Prostate gland (tissue), 2 donors: ENCODE measurements around the gene NPNT. TPM values are rescaled to one million over a fixed set of nuclear protein-coding genes. Genes with fewer than 3 reads are reported as not detected.

Source experiments
- DNase-seq: peaks from one replicate; pipeline ENCODE4 v3.0.0-alpha.2; 2019; ENCODE audit warnings: low spot score
- H3K27ac ChIP-seq, 2 donors: fragments of 200-600 bp; sonication (generic); 2 replicates each; pipeline ENCODE4 v1.5.1; 2017 to 2019
- H3K27me3 ChIP-seq: fragments of 200-600 bp; sonication (generic); replicated peaks from 2 replicates; pipeline ENCODE4 v1.5.1; 2019; ENCODE audit not compliant: insufficient read depth
- H3K36me3 ChIP-seq, 2 donors: fragments of 200-600 bp; sonication (generic); 1 replicate in 1 of 2; 2 replicates in 1 of 2; pipeline versions ENCODE4 v1.5.1 to v1.8.1; 2017 to 2019
- H3K4me1 ChIP-seq: fragments of 200-600 bp; sonication (generic); replicated peaks from 2 replicates; pipeline ENCODE4 v1.5.1; 2019
- H3K4me3 ChIP-seq, 2 donors: fragments of 200-600 bp; sonication (generic); 2 replicates each; pipeline ENCODE4 v1.5.1; 2017 to 2019
- H3K9me3 ChIP-seq: fragments of 200-600 bp; sonication (generic); 2 replicates; pipeline ENCODE4 v1.5.1; 2017
- CTCF ChIP-seq, 4 experiments: fragments of 200-600 bp in 2 of 4; fragments of 450-650 bp in 2 of 4; sonication (generic) in 2 of 4; IDR thresholded peaks; 1 replicate in 3 of 4; 2 replicates in 1 of 4; pipeline ENCODE4 v1.5.1; 2016 to 2019; ENCODE audit warnings: antibody characterized with exemption in 4 of 4, mild to moderate bottlenecking in 2 of 4, moderate library complexity in 2 of 4
- POLR2A ChIP-seq: fragments of 450-650 bp; IDR thresholded peaks from one replicate; pipeline ENCODE4 v1.6.1; 2016; ENCODE audit warnings: antibody characterized with exemption, mild to moderate bottlenecking
- POLR2AphosphoS5 ChIP-seq: sonication (generic); formaldehyde crosslinking; IDR thresholded peaks from one replicate; pipeline ENCODE4 v1.6.1; 2017; ENCODE audit warnings: antibody characterized with exemption
- WGBS: methylation state at CpG from one replicate; pipeline ENCODE4 v1.1.5; 2018; 5-methylcytosine and 5-hydroxymethylcytosine counted together
- intact Hi-C: fragments of 100-400 bp; cut with DNase I; formaldehyde crosslinking; loops from one replicate; pipeline ENCODE4 v1.14.2; 2022
- total RNA-seq, 2 donors: library from RNA; depleted of rRNA; stranded (reverse); fragments of >200 nt; gene quantifications; one replicate each; pipeline ENCODE4 v1.1.0, GENCODE V29; 2016

Gene NPNT
- total RNA-seq, 2 donors from 2014 or later, result 25.2 to 53.0 TPM

- peak; percentile 61 for DNase-seq
- intact Hi-C loops, result no loop called here
- no peak for TF ChIP-seq POLR2A
- TF ChIP-seq POLR2AphosphoS5, result peak; percentile 52
- TF ChIP-seq CTCF (IDR thresholded peaks at IDR 0.05), result no peak
- H3K27ac ChIP-seq, result no peak overlapping the region
- no peak overlapping the region for H3K4me3 ChIP-seq
- WGBS, result 17% methylated on average over 6 of the region's 6 CpGs
- no peaks in the 10 kb centered on the region for H3K9me3 ChIP-seq
- no peaks in the 10 kb centered on the region for H3K4me1 ChIP-seq
- no peaks in the 10 kb centered on the region for H3K27me3 ChIP-seq
- no peaks in the 10 kb centered on the region for H3K36me3 ChIP-seq
Observed at GRCh38 chr4:105994061-105994460, 98.8 kb downstream of the NPNT start.

DNA sequence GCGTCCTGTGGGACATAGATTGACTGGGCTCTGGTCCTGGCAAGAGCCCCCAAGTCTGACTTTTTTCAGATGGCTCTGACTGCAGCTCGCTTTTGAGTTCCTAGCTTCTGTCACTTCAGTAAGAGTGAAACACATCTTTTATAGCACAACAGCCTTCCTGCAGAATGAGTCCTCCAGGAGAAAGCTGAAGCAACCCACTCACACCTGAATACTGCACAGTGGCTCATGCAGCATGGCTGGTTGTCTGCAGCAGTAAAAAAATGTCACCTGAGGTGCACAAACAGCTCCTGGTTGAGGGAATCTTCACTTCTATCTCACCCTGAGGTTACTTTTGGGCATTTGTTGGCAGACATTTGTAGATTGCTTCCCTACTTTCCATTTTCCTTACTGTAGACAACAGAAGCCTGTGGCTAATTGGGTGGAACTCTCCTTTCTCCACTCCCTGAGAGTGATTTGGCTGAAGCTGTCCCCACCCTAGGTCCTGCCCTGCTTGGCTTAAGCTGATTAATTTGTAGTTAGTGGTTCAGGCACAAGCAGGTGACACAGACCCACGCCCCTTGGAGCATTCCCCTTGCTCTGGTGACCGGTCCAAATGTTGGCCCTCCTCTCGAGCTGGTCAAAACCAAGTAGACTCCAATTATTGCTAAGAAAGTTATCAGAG, 99.7 kb downstream of the NPNT start:
- WGBS, result 85% methylated on average over 5 of the region's 5 CpGs
- no peak for DNase-seq
- no peak for TF ChIP-seq POLR2A
- no peak for TF ChIP-seq POLR2AphosphoS5
- no peak for TF ChIP-seq CTCF (IDR thresholded peaks at IDR 0.05)
- intact Hi-C loops, result no loop called here
- Histone ChIP-seq H3K27ac (no peak overlapping the region), H3K4me3 (no peak overlapping the region), H3K4me1 (no peaks in the 10 kb centered on the region), H3K27me3 (no peaks in the 10 kb centered on the region), H3K36me3 (no peaks in the 10 kb centered on the region), H3K9me3 (no peaks in the 10 kb centered on the region)

- 86% methylated on average over 7 of the region's 7 CpGs for WGBS
- H3K27me3 ChIP-seq, result no peaks in the 10 kb centered on the region
- H3K36me3 ChIP-seq, result no peaks in the 10 kb centered on the region
- H3K27ac ChIP-seq, result no peak overlapping the region
- no peaks in the 10 kb centered on the region for H3K9me3 ChIP-seq
- no peaks in the 10 kb centered on the region for H3K4me1 ChIP-seq
- TF ChIP-seq POLR2AphosphoS5, result no peak
- H3K4me3 ChIP-seq, result no peak overlapping the region
- no peak for DNase-seq
- intact Hi-C loops, result no loop called here
Observed at GRCh38 chr4:105996845-105997244, 101.6 kb downstream of the NPNT start.

DNA sequence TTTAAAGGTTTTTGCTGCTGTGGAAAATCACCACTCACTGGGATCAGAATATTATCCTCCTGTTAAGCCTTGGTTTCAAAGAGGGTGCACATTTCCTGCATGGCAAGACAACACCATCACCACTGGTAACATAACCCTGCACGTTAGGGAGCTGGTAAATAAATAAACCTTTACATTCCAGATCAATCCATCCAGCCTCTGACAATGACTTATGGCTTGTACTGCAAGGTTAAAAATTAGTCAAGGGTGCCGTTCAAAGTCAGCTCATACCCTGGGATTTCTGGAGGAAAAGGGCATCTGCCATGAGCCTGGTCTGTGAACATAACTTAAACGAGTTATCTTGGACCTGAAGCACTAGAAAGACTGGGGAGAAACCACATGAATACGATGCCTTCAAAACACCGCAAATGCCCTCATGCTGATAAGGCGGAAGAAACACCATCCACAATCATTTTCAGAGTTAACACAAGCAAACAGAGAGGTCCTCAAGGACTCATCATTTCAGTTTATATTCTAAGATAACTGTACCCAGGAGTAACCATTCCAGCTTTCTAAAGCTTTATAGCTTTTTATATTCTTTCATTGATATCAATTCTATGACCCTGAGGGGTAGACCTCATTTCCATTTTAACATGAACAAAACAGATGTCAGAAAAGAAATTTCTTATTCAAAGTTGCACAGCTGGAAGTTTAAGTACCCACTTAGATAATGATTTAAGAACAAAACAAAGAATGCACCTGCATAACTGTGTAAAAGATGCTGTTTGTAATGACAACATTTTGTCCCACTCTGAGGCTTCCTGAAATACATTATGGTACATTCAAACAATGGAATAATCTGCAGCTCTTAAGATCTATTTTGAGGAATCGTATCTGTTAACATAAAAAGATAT, 103.1 kb downstream of the NPNT start:
- intact Hi-C loops, result no loop called here
- H3K9me3 ChIP-seq, result no peaks in the 10 kb centered on the region
- no peak overlapping the region for H3K27ac ChIP-seq
- no peak for DNase-seq
- TF ChIP-seq CTCF (IDR thresholded peaks at IDR 0.05) (no peak), POLR2AphosphoS5 (no peak), POLR2A (no peak)
- H3K36me3 ChIP-seq, result no peaks in the 10 kb centered on the region
- 68% methylated on average over 7 of the region's 7 CpGs for WGBS
- no peak overlapping the region for H3K4me3 ChIP-seq
- no peaks in the 10 kb centered on the region for H3K27me3 ChIP-seq
- H3K4me1 ChIP-seq, result no peaks in the 10 kb centered on the region

DNA sequence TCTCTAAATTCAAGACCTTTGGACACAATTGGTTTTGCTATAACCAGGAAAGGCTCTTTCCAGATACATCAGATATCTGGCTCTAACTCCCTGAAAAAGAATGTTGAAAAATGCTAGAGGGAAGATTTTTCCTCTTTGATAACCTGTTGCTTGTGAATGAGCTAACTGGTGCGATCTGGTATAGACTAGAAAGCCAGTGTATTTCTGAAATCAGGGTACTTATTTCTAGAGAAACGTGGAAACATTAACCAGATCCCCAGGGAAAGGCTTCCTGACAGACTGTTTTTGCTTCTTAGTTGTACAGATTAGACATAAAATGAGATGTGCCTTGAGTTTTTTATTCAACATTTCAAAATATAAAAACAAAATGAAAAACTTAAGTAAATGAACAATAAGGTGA, 107.7 kb downstream of the NPNT start:
- no peaks in the 10 kb centered on the region for H3K4me1 ChIP-seq
- no peak overlapping the region for H3K4me3 ChIP-seq
- WGBS, result 82% methylated on average over 2 of the region's 2 CpGs
- H3K27ac ChIP-seq, result no peak overlapping the region
- no peaks in the 10 kb centered on the region for H3K27me3 ChIP-seq
- no peak for DNase-seq
- H3K9me3 ChIP-seq, result no peaks in the 10 kb centered on the region
- intact Hi-C loops, result no loop called here
- TF ChIP-seq POLR2A (no peak), POLR2AphosphoS5 (no peak), CTCF (IDR thresholded peaks at IDR 0.05) (no peak)
- H3K36me3 ChIP-seq, result no peaks in the 10 kb centered on the region
